ENCODE data around the gene FAM83D. TPM values are rescaled to one million over a fixed set of nuclear protein-coding genes. Genes with fewer than 3 reads are reported as not detected.

Gene FAM83D
- polyA plus RNA-seq, 4 donors, result 13.2 to 15.2 (median 13.7) TPM

- DNase-seq (ENCODE audit: low read depth in 4 of 4, low spot score in 3 of 4), result no peak
These were observed 71.4 kb downstream of the FAM83D start for GRCh38 chr20:38997622-38998021.

DNA sequence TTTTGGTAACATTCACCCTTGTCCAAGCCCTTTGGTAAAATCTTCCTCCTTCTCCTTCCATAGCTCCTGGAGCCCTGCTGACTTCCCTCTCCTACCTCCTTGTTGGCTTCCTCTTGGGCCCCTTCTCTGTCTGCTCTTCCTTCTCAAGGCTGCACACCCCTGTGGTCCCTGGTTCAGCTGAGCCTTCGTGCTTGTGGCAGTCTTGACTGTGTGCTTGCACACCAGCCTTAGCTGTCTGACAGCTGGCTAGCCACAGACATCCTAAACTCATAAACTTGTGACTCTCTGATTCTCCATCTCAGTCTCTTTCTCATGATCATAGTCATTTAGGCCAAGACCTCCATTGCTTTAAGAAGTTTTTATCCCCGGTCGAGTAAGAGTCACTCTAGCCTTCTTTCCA, 73.0 kb downstream of the FAM83D start:
- DNase-seq (ENCODE audit: low read depth in 4 of 4, low spot score in 3 of 4), result no peak

DNA sequence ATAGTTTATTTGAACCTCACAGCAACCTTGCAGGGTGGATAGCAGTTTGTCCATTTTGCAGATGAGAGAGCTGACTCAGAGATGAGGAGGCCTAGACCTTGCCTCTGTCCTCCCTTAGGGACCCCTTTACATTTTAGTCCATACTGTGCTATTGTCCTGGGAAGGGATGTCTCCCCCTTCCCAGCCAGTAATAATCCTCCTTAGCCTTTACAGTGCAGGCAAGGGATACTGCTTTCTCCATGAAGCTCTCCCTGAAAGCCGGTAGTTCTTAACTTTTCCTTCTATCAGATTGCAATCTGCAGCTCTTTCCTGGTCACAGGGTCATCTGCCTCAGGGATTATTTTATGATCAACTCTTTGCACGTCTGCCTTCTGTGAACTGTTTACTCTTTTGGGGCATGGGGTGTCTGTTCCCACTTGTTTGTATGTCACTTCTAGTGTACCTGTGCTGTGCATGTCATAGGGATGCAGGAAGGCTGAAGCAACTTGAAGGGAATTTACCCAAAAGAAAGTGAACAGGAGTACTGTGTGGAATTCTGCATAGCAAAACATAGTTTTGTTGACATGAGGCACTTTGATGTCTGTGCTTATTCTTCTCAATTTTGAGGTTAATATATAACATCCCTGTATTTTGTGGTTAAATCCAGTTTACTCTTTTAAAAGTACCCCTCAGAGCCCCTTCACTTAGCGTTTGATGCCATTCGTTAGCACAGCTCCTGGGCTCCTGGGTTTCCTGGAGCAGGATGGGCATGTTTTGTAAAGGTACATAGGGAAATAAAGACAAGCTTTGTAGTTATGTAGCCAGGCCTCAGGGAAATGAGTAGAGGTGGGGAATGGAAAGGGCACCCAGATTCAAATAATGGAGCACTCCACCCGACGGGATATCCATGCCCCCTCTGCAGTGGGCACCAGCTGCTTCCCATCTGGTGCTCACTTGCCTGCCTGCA, 74.0 kb downstream of the FAM83D start:
- no peak for DNase-seq (ENCODE audit: low read depth in 4 of 4, low spot score in 3 of 4)

Other genes with a start within 250 kb of the FAM83D start
- 1 to 10 TPM in 3 of 4 donors, not detected in 1; 1.3 to 2.4 (median 2.0) TPM for gene SLC32A1, start 201.9 kb upstream of the FAM83D start, polyA plus RNA-seq (ENCODE audit: insufficient read length in 4 of 4)
- 10 to 100 TPM in 1 of 4 donors, 1 to 10 TPM in 3; 7.9 to 10.7 (median 9.1) TPM for gene ACTR5, start 178.0 kb upstream of the FAM83D start, polyA plus RNA-seq (ENCODE audit: insufficient read length in 4 of 4)
- 1 to 10 TPM; 4.5 to 7.5 (median 6.5) TPM for gene PPP1R16B, start 120.7 kb upstream of the FAM83D start, polyA plus RNA-seq (ENCODE audit: insufficient read length in 4 of 4)
- gene DHX35, start 35.9 kb downstream of the FAM83D start, polyA plus RNA-seq (ENCODE audit: insufficient read length in 4 of 4), result 10 to 100 TPM; 13.5 to 18.9 (median 16.4) TPM